K562 (cell line): Measurements from ENCODE around the gene AKAP12. TPM values are rescaled to one million over a fixed set of nuclear protein-coding genes. Genes with fewer than 3 reads are reported as not detected.

ENCODE experiments used
- ATAC-seq: fragments of 200-7000 bp; cut with Tn5 transposase; 3 replicates; pipeline ENCODE4 v1.9.1; 2020; ENCODE audit warnings: moderate library complexity
- BruUV-seq: library from RNA; stranded (reverse); fragments of 400-500 nt; replicated peaks from 2 replicates; lab custom pipeline; 2021; lab: Mats Ljungman, UMichigan
- CTCF ChIA-PET: fragments of 300-600 bp; formaldehyde crosslinking; extraction: SDS; loops from one replicate; lab custom pipeline; 2021; ENCODE audit warnings: low intra/inter-chr PET ratio; lab: Yijun Ruan, JAX
- POLR2A ChIA-PET: fragments of 300-600, 350-650 bp; sonication (Branson Sonifier 250); formaldehyde crosslinking; extraction: SDS; loops from one replicate; lab custom pipeline; 2021; ENCODE audit warnings: antibody characterized with exemption, inconsistent platforms; lab: Yijun Ruan, JAX
- DNase-seq, 4 experiments: peaks; one replicate each; pipeline versions ENCODE4 v3.0.0 to v3.0.0-alpha.2; 2011 to 2018; ENCODE audit warnings: low spot score in 3 of 4, mixed read lengths in 3 of 4; ENCODE audit errors: extremely low read depth in 1 of 4
- FAIRE-seq: peaks from 2 replicates; lab custom pipeline; 2011; peaks lifted over from hg19 to GRCh38; lab: Jason Lieb, UNC
- H2AFZ ChIP-seq: 2 replicates; pipeline ENCODE4 v1.6.0; 2011; ENCODE audit warnings: low read depth, low read length, control low read depth, inconsistent platforms
- H3K27ac ChIP-seq: fragments of 200-600 bp; 3 replicates; pipeline ENCODE4 v1.8.0; 2011; ENCODE audit warnings: low read depth, mild to moderate bottlenecking, control low read depth, inconsistent platforms, low read length, moderate library complexity, mixed read lengths; ENCODE audit errors: extremely low read depth
- H3K27me3 ChIP-seq, 2 experiments: fragments of 300-600 bp in 1 of 2; 2 replicates in 1 of 2; 3 replicates in 1 of 2; pipeline versions ENCODE4 v1.6.0 to v1.8.0; 2011; ENCODE audit warnings: inconsistent platforms in 2 of 2, low read length in 2 of 2, mild to moderate bottlenecking in 1 of 2, mixed read lengths in 1 of 2, moderate library complexity in 1 of 2; ENCODE audit not compliant: control insufficient read depth in 2 of 2, insufficient read depth in 2 of 2
- H3K36me3 ChIP-seq: fragments of 300-600 bp; 3 replicates; pipeline ENCODE4 v1.8.0; 2011; ENCODE audit warnings: mild to moderate bottlenecking, low read length, inconsistent platforms; ENCODE audit not compliant: control insufficient read depth, insufficient read depth
- H3K4me1 ChIP-seq, 2 experiments: fragments of 200-600 bp in 1 of 2; replicated peaks in 1 of 2; 2 replicates in 1 of 2; 3 replicates in 1 of 2; pipeline versions ENCODE4 v1.5.1 to v1.8.0; 2011; ENCODE audit warnings: inconsistent platforms in 2 of 2, low read length in 2 of 2, mild to moderate bottlenecking in 1 of 2, mixed read lengths in 1 of 2, moderate library complexity in 1 of 2; ENCODE audit not compliant: control insufficient read depth in 2 of 2, insufficient read depth in 2 of 2
- H3K4me2 ChIP-seq: 2 replicates; pipeline ENCODE4 v1.6.1; 2011; ENCODE audit warnings: low read length, control low read depth, inconsistent platforms, mixed read lengths; ENCODE audit not compliant: insufficient read depth
- H3K4me3 ChIP-seq: fragments of 200-600 bp; sonication (generic), shearing (Covaris generic); 2 replicates; pipeline ENCODE4 v1.5.1; 2016; ENCODE audit warnings: control low read depth, inconsistent platforms
- H3K79me2 ChIP-seq: fragments of 200-600 bp; 3 replicates; pipeline ENCODE4 v1.8.0; 2011; ENCODE audit warnings: low read length, inconsistent platforms; ENCODE audit not compliant: control insufficient read depth, insufficient read depth
- H3K9ac ChIP-seq, 2 experiments: 2 replicates each; pipeline versions ENCODE4 v1.6.0 to v1.6.1; 2011; ENCODE audit warnings: low read depth in 2 of 2, low read length in 2 of 2, control low read depth in 1 of 2, inconsistent platforms in 1 of 2, mild to moderate bottlenecking in 1 of 2, mixed read lengths in 1 of 2; ENCODE audit not compliant: insufficient read depth in 1 of 2
- H3K9me1 ChIP-seq: one replicate; pipeline ENCODE4 v1.6.0; 2011; ENCODE audit warnings: inconsistent platforms, mild to moderate bottlenecking, low read length, moderate library complexity; ENCODE audit not compliant: control insufficient read depth, insufficient read depth
- H3K9me3 ChIP-seq: replicated peaks from 2 replicates; pipeline ENCODE4 v1.5.1; 2011; ENCODE audit warnings: low read depth, low read length, inconsistent platforms; ENCODE audit not compliant: control insufficient read depth, insufficient read depth
- H4K20me1 ChIP-seq: replicated peaks from 2 replicates; pipeline ENCODE4 v1.6.1; 2011; ENCODE audit warnings: low read length, inconsistent platforms, mixed read lengths; ENCODE audit not compliant: control insufficient read depth, insufficient read depth
- CAMTA2 ChIP-seq: fragments of 250-450 bp; sonication (Bioruptor Pico); conservative IDR thresholded peaks from 2 replicates; pipeline ENCODE4 v1.5.1; 2022
- CBX8 ChIP-seq: fragments of 200-600 bp; sonication (generic); IDR thresholded peaks from 2 replicates; pipeline ENCODE4 v1.6.1; 2012; ENCODE audit warnings: borderline replicate concordance, mixed run types, low read depth, mild to moderate bottlenecking, moderate library complexity, mixed read lengths, low read length, control low read depth, inconsistent platforms; ENCODE audit not compliant: poor library complexity, severe bottlenecking; ENCODE audit errors: extremely low read depth
- JUN ChIP-seq, 2 experiments: sonication (generic) in 1 of 2; formaldehyde crosslinking in 1 of 2; IDR thresholded peaks; 2 replicates each; pipeline versions ENCODE4 v1.6.1 to v1.8.0; 2012 to 2022; ENCODE audit warnings: borderline replicate concordance in 2 of 2, mild to moderate bottlenecking in 2 of 2, improper control_type of control experiment in 1 of 2, low read depth in 1 of 2, low read length in 1 of 2, missing genetic modification reagents in 1 of 2
- WGBS: fragments of 100-300 bp; shearing (Covaris generic); methylation state at CpG from one replicate; pipeline ENCODE4 v1.1.6; 2016; ENCODE audit warnings: low coverage, mixed read lengths; ENCODE audit not compliant: insufficient coverage; ENCODE audit errors: missing lambda C conversion rate; 5-methylcytosine and 5-hydroxymethylcytosine counted together
- in situ Hi-C: fragments of 300-500 bp; cut with MboI; formaldehyde crosslinking; loops from 4 replicates; pipeline ENCODE4 v1.15.0; 2018; ENCODE audit warnings: inconsistent platforms, mixed read lengths
- intact Hi-C: fragments of 100-400 bp; cut with micrococcal nuclease; formaldehyde crosslinking; loops from 2 replicates; pipeline ENCODE4 v1.14.2; 2022
- polyA plus RNA-seq, 8 experiments: library from polyadenylated mRNA; depleted of rRNA in 4 of 8; stranded (reverse) in 5 of 8; unstranded in 3 of 8; fragments of >200 nt; fragmentation: Nextera tagmentation in 2 of 8; fragmentation: Illumina TruSeq in 1 of 8; extraction: Ambion mirVana in 2 of 8; extraction: Trizol in 1 of 8; gene quantifications; 2 replicates each; pipeline versions ENCODE4 v1.2.1 to v1.2.3, GENCODE V29; 2011 to 2014; ENCODE audit warnings: inconsistent platforms in 1 of 8, missing spikeins in 1 of 8
- total RNA-seq, 7 experiments: library from RNA; depleted of rRNA in 6 of 7; stranded (reverse); fragments of >200 nt in 6 of 7; fragmentation: Illumina TruSeq in 2 of 7; extraction: Trizol in 2 of 7; gene quantifications; 2 replicates each; pipeline versions ENCODE4 v1.2.1 to v1.2.3, GENCODE V29; 2011 to 2021; ENCODE audit warnings: low replicate concordance in 1 of 7

AKAP12 gene
- total and polyA plus RNA-seq, 9 of the 15 experiments (the other 6 are each of a cell fraction or from before 2014, with no cell fraction given) = 0.08 to 2.0 (median 0.62) TPM

DNA sequence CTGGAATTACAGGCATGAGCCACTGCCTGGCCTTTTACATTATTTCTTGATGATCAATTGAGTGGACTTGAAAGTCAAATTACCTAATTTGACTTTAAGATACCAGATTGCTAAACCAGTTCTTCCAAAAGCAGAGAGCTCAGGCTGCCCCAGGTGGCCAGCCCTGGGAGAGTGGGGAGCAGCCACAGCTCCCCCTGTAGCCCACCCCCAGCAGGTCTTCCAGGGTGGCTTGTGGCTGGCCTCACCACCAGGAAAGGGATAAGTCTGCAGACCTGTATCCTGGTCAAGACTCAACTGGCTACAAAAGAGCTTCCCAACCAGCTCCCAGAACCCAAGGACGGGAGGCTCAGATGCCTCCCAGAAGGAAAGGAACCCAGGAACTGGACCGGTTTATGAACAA, 23.8 kb upstream of the AKAP12 start:
- no peak for TF ChIP-seq CAMTA2
- 0% methylated on average over 2 of the region's 2 CpGs for WGBS
- no peak for FAIRE-seq
- no peak for DNase-seq
- peaks cover 4% of the 10 kb centered on the region; the same call in 1 of the 2 replicates for H3K9me3 ChIP-seq
- H3K9me1 ChIP-seq = no peaks in the 10 kb centered on the region
- no peaks in the 10 kb centered on the region for H3K36me3 ChIP-seq
- ChIA-PET CTCF (interaction anchor here (0.6 kb wide), 1 partner anchor 98 kb away, joined by 3 read pairs; no protein-coding TSS in a partner anchor), POLR2A (interaction anchor here (1.3 to 1.4 kb wide), 2 partner anchors 11 to 14 kb away, joined by 3 read pairs; no protein-coding TSS in a partner anchor)
- no peaks in the 10 kb centered on the region for H3K79me2 ChIP-seq
- peaks cover 15 to 28% of the 10 kb centered on the region in 2 experiments; a peak in 4 of 5 replicates for H3K27me3 ChIP-seq
- intact Hi-C loops (no loop called here), in situ Hi-C loops (no loop called here)
- H3K4me3 ChIP-seq = no peak overlapping the region
- H3K9ac ChIP-seq = no peak overlapping the region
- H3K4me2 ChIP-seq = no peak overlapping the region
- H2AFZ ChIP-seq = no peak overlapping the region
- no TSS peak for BruUV-seq
- H3K4me1 ChIP-seq = no peaks in the 10 kb centered on the region
- ATAC-seq = no peak
- H4K20me1 ChIP-seq = no peaks in the 10 kb centered on the region
- H3K27ac ChIP-seq = no peak overlapping the region

GRCh38 chr6:151216804-151217203, 23.0 kb upstream of the AKAP12 start:
- no TSS peak for BruUV-seq
- TF ChIP-seq JUN (IDR thresholded peaks at IDR 0.05; ENCODE audit: borderline replicate concordance, low read depth, low read length) (no peak), JUN (CRISPR knock-in tag; IDR thresholded peaks at IDR 0.05; ENCODE audit: borderline replicate concordance) (no peak), CBX8 (peak; percentile 37)
- Histone ChIP-seq H2AFZ (no peak overlapping the region; the same call in 1 of the 2 replicates), H3K27me3 (peaks cover 17 to 28% of the 10 kb centered on the region in 2 experiments; a peak in 4 of 5 replicates), H3K79me2 (no peaks in the 10 kb centered on the region), H3K4me1 (no peaks in the 10 kb centered on the region), H3K4me2 (no peak overlapping the region), H4K20me1 (no peaks in the 10 kb centered on the region), H3K36me3 (no peaks in the 10 kb centered on the region), H3K9me3 (peaks cover 2% of the 10 kb centered on the region; the same call in 1 of the 2 replicates), H3K9me1 (no peaks in the 10 kb centered on the region), H3K9ac (no peak overlapping the region), H3K4me3 (no peak overlapping the region), H3K27ac (no peak overlapping the region)
- intact Hi-C loops (no loop called here), in situ Hi-C loops (no loop called here)
- FAIRE-seq (no peak), DNase-seq (no peak), ATAC-seq (peak; percentile 60; the same call in 2 of the 3 replicates)
- whole genome bisulfite sequencing = under 1% methylated on average over 6 of the region's 6 CpGs
- POLR2A ChIA-PET = interaction anchor here (0.6 to 0.9 kb wide), 2 partner anchors 13 to 238 kb away, joined by 3 to 4 read pairs; no protein-coding TSS in a partner anchor
- CTCF ChIA-PET = no interaction called here
